HG03575 (cell line): ENCODE measurements around the gene MEI4.
"Not testable (repeated sequence)": the region's sequence is repeated elsewhere in the genome, so short reads cannot be mapped to it uniquely, and the experiment has no call there.

ENCODE experiments used
- ATAC-seq: cut with Tn5 transposase; IDR thresholded peaks from one replicate; pipeline ENCODE4 v1.9.1; 2021; ENCODE audit not compliant: unreplicated experiment, insufficient number of reproducible peaks, low FRiP score; ENCODE audit errors: extremely low read depth

MEI4 gene, protein sequence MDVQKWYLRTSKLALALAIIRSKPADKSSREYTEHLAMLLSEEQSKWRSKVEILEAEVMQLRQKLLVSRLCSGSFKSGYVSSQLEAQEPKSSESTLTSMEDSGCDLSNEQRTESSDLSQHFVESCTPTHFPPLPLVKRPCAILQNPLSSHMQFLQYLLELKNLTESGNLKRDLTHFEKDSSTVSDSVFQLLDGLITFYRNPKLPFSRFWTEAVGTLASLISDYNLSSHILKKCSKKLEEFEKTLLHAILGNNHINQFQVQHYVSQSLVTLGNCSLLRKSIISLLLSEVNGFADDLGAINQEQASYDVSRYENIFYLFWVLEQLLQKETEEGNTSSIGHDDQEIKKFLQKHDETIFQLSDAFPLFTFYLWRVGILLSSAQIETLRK

DNA sequence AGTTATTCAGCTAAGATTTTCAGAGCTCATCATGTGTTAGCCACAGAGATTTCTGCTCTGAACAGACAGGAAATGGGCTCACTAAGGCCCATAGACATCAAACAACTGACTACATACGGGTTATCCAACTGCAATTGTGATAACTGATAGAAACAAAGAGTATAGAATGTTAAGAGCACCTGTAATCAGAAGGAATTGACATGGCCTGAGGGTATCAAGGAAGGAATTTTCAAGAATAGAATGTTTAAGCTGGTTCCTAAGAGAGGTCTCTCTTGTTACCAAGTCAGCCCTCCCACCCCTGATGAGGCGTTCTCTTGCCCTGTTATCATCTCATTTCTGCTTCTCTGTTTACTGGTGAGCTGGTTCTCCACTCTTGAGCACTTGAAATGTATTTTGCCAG, at the start of gene MEI4:
MEI4 (plus strand) TSS at position 301 of the 400 bp plus-strand sequence. CDS start 37,633 bp downstream, outside the sequence.
- ATAC-seq = no peak

DNA sequence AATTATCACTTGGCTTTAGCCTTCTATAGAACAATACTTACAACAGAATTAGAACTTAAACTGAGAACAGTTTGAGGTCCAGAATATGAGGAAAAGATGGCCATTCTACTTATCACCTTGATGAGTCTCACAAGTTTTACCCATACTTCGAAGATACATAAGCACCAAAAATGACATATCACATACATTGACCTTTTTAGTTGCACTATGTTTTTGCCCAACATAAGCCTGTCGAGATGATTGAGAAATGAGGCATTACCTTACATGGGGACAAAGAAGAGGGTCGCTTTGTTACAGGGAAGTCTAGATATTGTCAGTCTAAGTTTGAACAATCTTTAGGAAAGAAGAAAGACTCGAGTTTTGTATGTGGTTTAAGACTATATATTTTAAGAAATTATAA, 48.4 kb upstream of the MEI4 start:
- ATAC-seq = no peak

DNA sequence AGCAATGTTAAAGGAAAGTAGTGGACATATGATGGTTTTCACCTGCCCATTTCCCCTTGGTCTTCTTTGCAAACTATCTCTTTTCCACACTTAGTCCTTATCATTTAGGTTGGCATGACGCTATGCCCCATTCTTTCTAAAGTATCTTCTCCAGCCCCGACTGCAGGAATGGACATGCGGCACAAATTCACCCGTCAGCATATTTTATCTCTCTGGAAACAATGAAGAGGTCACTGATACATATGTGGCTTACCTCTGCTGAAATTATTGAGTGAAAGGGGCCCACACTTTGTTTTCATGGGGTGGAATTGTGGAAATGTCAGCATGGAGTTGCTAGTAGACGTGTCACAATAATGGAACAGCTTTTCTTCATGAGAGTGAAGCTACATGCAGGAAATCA, 45.8 kb upstream of the MEI4 start:
- ATAC-seq = no peak

DNA sequence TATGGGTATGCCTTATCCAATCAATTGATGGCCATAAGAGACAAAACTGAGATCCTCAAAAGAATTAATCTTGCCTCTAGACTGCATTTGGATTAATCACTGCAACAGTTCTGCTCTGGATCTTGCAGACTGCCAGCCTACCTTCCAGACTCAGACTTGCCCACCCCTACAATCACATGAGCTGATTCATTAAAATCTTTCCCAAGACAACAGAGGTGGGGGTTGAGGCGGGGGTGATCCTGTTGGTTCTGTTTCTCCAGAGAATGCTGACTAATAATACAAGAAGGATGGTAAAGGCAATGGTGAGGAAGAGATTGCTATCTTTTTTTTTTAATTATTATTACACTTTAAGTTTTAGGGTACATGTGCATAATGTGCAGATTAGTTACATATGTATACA, 43.7 kb upstream of the MEI4 start:
- ATAC-seq = no peak

DNA sequence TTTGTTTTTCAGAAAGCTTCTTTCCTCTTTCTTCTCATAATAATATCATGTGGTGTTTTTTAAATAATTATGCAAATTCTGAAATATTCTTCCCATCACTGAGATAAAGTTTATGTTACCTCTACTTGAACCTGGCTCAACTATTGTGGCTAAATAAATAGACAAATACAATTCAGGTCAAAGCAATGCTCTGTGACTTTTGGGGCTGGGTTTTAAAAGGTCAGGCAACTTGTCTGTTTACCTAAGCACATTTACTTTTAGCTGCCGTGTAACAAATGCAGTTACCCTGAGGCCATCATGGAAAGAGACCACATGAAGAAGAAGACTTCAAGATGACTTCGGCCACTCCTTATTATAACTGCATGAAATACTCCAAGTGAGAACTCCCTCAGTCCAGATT, 33.7 kb upstream of the MEI4 start:
- ATAC-seq = no peak

DNA sequence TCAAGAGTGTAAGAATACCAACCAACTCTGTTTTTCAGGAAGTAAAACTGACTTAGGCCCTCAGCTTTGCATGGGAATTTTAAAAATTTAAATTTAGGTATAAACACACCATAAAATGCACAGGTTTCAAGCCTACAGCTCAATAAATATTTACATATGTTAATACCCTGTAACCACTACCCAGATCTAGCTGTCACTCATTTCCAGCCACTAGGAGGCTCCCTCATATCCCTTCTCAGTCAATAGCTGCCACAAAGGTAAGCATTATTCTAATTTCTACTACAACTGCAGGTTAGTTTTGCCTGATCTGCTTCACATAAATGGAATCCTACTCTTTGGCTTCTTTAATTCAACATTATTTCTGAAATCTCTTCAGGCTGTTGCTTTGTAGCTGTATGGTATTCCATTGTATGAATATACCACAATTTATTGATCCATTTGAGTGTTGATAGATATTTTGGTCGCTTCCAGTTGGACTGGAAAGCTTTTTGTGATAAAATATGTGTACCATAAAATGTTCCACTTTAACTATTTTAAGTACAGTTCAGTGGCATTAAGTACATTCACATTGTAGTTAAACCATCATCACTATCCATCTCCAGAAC, 32.5 kb upstream of the MEI4 start:
- no peak for ATAC-seq

DNA sequence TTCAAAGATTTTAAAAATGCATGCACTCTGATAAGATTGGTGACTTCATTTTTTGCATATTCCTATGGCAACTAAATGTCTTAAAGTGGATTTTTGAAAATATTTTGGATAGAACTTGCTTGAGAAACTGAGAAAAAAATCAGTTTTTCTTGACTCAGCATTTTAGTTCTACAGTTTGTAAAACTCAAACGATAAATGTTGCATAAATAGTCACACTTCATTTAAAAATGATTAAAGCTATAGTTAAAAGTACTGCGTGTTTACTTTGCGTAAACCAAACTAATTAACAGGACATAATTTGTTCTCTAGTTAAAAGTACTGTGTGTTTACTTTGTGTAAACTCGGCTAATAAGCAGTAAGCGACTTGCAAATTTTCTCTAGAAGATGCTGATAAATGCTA, 28.3 kb upstream of the MEI4 start:
- no peak for ATAC-seq

DNA sequence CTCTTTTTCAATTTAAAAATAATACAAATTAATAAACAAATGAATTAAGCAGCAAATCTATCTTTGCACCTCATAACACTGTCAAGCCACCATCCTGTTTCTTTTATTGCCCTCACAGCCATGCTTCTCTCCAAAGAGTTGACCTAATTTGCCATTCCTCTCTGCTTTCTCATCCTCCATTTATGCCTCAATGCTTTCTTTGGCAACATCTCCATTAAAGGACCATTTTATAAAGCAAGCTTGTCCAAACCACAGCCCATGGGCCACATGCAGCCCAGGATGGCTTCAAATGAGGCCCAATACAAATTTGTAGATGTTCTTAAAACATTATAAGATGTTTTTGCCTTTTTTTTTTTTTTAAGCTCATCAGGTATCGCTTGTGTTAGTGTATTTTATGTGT, 26.4 kb upstream of the MEI4 start:
- ATAC-seq = no peak

DNA sequence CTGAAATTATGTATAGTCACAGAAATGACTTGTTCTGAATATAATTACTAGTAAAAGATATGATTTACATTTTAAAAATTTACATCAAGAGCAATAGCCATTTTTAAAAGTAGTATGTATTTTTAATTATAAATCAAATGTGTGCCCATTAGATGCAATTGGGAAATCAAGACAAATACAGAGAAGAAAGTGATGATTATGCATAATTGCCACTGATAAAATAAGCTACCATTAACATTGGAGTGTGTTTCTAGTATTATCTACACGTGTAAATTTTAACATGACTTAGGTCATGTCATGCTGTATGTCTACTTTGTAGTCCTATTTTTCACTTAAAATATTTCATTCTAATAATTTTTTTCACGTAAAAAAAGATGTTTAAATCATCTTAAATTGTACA, 22.8 kb upstream of the MEI4 start:
- ATAC-seq = no peak

DNA sequence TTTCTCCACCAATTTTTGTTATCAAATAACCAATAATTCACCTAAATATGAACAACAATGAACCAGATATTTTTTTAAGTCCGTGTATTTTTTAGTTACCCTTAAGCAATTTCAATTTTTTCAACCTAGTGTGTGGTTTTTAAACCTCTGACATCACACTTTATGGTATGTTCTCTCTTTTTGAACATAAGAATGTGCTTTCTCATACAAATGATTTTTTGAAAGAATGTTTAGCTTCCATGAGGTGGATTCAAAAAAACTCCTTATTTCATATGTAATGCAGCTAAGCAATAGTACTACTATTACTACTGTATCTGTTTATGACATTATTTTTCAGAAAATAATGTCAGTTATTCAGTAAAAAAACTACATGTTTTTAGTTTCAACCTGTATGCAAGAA, 19.4 kb upstream of the MEI4 start:
- no peak for ATAC-seq

DNA sequence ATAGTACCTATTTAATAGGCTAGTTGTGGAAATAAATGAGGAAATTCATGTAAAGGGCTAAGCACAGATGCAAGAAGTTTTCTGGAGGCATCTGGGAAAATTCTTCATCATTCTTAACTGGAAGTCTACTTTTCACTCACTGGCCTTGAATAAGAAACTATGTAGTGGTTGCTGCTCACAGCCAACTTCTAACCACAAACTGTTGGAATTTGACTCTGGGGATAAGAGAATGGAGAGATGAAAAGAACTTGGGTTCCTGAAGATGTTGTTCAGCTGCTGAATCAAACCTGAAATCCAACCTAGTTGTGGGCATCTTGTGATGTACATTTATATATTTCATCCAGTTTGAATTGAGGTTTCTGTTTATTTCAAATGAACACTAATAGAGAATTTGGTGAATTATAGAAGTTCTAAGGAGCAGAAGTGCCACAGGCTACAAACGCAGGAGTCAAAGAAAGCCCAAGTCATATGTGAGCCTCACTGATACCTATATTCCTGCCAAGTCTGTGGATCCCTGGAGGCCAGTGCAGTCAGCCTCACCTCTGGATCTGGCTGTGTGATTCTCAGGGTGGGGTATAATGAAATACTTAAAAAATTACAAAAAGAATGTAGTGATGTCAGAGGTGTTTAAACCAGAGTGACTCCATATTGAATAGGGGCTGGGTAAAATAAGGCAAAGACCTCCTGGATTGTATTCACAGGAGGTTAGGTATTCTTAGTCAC, 18.7 kb upstream of the MEI4 start:
- no peak for ATAC-seq

DNA sequence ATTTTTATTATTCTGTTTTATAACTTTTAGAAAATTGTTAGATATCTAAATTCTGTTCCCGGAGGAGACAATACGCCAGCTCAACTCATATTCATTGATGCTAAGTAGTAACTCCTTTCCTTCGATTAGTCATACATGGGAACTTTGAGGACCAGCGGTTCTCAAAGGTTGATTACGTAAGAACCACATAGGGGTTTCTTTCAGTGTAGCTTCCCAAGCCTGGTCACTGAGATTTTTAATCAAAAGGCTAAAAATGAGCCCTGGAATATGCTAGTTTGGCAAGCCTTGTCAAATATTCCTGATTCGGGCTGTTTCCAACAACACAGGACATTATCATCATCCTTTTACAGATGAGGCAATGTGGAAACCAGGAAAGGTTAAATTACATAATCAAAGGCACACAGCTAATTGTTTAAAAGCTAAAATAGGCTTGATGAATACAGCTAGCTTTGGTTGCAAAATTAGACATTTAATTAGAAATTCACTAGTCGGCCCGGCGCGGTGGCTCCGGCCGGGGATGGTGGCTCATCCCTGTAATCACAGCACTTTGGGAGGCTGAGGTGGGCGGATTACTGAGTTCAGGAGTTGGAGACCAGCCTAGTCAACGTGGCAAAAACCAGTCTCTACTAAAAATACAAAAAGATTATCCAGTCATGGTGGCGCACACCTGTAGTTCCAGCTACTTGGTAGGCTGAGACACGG, 14.6 kb upstream of the MEI4 start:
- no peak for ATAC-seq

DNA sequence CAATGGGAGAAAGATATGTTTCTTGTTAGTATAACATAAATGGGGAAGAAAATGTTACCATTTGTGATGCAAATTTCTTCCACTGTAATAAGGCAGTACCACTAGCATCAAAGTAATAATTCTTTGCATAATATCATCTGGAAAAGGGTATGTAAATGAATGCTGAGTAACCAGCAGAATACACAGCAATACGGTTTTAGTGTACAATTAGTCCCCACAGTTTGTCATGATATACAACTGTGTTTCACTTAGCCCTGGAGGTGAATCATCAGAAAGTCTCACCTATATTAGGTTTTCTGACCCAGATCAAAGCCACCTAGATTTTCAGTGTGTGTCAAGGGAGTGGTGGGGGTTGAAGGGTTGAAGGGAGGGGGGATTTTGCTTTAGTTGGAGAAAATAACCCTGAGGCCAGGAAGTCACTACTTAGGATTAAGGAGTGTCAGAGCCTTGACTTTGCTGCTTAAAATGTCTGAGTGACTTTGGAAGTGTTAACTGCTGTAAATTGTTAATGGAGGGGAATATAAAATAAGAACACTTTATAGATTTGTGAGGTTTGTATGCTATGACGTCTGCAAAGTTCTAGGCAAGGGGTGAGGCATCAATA, 8.6 kb upstream of the MEI4 start:
- no peak for ATAC-seq

DNA sequence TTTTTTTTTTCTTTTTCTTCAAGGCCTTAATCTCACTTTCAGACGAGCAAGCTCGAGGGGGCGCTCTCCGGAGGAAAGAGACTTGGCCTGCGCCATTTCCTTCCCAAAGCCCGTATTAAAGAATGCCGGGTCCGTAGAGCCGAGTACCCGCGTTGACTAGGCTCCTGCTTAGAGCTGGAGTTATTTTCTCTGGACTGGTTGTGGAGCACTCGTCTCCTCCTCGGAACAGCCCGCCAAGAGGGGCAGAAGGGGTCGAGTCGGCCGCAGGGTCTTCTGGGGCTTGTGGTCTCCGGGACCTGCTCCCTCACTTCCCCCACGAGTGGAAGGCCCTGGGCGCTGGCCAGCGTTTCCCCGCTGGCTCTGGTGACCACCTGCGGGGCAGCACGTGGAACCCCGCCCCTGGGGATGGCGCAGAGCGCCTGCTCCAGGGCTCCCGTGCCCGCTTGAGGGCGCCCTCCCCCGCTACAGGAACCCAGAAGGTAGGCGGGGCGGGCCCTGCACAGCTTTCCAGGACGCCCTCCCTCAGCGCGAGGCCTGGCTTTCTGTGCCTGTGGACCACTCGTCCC, 2.7 kb upstream of the MEI4 start:
- no peak for ATAC-seq

DNA sequence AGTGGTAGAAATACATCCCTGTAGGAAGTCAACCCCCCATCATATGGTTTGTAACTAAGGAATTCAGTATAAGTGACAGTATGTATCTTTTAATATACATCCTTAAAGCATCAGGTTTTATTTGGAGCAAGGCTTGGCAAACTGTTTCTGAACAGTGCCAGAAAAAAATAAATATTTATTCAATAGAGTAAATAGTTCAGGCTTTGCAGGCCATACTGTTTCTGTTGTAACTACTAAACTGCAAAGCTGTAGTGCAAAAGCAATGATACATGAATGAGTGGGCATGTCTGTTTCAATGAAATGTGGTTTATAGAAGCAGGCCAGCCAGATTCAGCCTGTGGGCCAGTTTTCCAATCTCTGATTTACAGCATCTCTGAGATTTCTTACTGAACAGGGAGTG, 977 bp downstream of the MEI4 start:
- ATAC-seq = no peak

DNA sequence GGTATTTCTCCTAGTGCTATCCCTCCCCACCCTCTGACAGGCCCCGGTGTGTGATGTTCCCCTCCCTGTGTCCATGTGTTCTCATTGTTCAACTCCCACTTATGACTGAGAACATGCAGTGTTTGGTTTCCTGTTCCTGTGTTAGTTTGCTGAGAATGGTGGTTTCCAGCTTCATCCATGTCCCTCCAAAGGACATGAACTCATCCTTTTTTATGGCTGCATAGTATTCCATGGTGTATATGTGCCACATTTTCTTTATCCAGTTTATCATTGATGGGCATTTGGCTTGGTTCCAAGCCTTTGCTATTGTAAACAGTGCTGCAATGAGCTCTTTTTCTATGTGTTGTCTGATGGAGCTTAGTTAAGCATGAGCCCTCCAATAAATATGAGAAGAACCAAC, 2.2 kb downstream of the MEI4 start:
- not testable (repeated sequence) for ATAC-seq

DNA sequence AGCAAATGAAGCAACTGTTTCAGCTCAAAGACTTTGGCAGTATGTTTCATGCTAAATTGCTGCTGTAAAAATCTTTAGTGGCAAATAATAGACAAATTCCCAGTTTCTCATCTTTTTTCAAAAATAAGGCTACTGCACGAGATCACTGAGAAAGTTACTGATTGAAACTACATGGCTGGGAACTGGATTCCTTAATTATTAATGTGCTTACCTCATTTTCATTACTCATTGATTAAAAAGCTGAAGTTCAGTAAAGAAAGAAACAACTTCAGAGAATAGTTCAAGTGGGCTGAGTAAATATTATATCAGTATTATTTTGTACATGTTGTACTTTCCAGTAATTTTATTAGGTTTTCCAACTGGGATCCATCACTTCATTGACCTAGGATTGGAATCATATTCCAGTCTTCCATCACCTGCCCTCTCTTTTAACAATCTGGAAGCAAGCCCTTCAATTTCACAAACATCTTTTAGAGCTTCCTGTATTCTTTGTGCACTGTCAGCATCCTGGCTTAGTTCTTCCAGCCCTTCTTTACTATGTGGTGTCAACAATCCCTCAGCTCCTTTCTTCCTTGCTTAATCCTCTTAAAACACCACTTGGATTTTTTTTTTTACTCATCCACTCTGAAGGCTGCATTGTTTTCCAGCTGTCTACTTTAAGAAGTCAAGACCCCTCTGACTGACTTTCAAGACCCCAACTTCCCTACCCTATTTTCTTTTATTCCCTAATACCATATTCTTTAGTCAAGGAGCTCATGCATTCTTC, 4.3 kb downstream of the MEI4 start:
- ATAC-seq = no peak

DNA sequence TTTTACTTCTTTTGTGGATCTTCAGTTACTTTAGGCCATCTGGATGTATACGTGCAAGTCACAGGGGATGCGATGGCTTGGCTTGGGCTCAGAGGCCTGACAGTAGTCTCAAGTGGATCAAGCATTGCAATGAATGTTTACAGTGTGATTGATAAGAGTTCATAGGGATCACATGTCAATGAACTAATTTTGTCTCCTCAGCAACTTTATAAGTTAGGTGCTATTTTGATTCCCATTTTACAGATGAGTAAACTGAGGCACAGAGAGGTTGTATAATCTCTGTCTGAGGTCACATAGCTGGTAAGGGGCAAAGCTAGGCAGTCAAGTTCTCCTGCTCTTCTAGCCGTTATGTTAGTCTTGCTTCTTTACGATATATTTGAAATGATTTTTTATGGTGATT, 13.5 kb downstream of the MEI4 start:
- ATAC-seq = no peak
